ENCODE data around the gene DEPP1.

DNA sequence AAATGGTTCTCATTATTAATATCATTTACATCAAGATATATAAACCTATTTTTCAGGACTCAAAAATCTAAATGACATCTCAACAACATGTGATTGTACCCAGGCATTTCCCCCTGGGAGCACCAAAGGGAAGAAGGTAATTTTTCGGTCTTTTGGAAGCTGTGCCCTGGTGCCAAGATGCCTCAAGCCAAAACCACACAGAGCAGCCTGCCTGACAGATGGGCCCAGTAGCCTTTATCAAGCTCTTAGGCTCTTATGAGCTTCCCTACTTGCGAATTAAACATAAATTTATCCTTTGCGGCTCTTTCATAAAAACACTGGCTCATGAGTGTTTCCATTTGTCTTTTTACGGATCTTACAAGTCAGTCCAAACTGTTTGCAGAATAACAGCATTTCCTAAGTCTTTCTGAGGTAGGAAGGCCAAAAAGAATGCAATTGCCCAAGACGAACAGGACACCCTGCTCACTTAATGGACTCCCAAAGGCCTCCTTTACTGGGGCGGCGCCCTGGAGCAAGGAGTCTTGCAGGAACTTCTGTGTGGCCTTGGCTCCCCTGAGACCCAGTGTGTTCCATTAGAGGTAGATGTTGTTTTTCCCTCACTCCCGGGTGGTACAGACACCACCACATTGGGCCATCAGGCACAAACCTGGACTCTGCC, 23.1 kb downstream of the DEPP1 start:
- no peak for TF ChIP-seq POLR2A (IDR thresholded peaks at IDR 0.05)
- TF ChIP-seq, protein P1, sequence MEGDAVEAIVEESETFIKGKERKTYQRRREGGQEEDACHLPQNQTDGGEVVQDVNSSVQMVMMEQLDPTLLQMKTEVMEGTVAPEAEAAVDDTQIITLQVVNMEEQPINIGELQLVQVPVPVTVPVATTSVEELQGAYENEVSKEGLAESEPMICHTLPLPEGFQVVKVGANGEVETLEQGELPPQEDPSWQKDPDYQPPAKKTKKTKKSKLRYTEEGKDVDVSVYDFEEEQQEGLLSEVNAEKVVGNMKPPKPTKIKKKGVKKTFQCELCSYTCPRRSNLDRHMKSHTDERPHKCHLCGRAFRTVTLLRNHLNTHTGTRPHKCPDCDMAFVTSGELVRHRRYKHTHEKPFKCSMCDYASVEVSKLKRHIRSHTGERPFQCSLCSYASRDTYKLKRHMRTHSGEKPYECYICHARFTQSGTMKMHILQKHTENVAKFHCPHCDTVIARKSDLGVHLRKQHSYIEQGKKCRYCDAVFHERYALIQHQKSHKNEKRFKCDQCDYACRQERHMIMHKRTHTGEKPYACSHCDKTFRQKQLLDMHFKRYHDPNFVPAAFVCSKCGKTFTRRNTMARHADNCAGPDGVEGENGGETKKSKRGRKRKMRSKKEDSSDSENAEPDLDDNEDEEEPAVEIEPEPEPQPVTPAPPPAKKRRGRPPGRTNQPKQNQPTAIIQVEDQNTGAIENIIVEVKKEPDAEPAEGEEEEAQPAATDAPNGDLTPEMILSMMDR (IDR thresholded peaks at IDR 0.05) = no peak
